ENCODE data around the gene RAB31. TPM values are rescaled to one million over a fixed set of nuclear protein-coding genes. Genes with fewer than 3 reads are reported as not detected.

RAB31 gene
- total and polyA plus RNA-seq, 10 donors, result 12.3 to 112 (median 72.6) TPM

DNA sequence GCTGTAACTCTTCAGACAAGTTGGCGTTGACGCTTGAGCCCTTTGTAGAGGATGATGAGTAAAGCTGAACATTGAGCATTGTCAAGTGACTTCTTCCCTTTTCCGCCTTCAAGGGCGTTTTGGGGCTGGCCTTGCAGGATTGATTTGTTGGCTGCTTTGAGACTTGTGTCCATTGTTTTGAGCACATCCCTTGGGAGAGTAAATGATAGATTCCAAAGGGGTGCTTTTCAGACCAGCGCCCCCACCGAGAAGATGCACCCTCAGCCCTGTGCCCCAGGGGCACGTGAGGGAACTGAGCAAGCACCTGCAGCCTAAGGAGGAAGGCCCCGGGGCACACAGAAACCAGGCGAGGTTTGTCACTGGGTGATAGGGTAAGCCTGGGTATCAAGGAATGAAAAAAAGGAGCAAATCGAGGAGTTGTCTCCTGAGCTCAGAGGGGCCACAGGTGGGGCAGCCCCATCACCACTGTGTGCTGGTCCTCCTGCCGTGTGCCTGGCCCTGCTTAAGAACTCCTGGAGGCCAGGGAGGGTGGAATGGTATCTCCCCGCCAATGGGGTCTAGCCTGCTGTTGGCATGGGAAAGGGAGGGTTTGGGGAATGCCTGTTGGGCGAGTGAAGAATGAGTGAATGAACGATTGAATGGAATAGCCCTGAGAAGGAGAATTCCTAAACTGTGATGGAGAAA lies 64.0 kb downstream of the RAB31 start:
- H3K27ac ChIP-seq, result peak overlapping the region in 7 of 8 donors; percentile 58 to 89 (median 79)
- peaks cover 0 to 79% (median 36%) of the 10 kb centered on the region in 6 donors for H3K4me1 ChIP-seq
- no peaks in the 10 kb centered on the region for H3K27me3 ChIP-seq (replicated peaks in 1 of 7)
- H3K9me3 ChIP-seq, result no peaks in the 10 kb centered on the region
- TF ChIP-seq POLR2AphosphoS5 (IDR thresholded peaks at IDR 0.05), result no peak
- TF ChIP-seq, protein P1, sequence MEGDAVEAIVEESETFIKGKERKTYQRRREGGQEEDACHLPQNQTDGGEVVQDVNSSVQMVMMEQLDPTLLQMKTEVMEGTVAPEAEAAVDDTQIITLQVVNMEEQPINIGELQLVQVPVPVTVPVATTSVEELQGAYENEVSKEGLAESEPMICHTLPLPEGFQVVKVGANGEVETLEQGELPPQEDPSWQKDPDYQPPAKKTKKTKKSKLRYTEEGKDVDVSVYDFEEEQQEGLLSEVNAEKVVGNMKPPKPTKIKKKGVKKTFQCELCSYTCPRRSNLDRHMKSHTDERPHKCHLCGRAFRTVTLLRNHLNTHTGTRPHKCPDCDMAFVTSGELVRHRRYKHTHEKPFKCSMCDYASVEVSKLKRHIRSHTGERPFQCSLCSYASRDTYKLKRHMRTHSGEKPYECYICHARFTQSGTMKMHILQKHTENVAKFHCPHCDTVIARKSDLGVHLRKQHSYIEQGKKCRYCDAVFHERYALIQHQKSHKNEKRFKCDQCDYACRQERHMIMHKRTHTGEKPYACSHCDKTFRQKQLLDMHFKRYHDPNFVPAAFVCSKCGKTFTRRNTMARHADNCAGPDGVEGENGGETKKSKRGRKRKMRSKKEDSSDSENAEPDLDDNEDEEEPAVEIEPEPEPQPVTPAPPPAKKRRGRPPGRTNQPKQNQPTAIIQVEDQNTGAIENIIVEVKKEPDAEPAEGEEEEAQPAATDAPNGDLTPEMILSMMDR (IDR thresholded peaks at IDR 0.05 in 8 of 11, conservative IDR thresholded peaks at IDR 0.05 in 3 of 11), result peak in 1 of 11 experiments; percentile 6
- no peak for TF ChIP-seq POLR2A (IDR thresholded peaks at IDR 0.05)
- H3K36me3 ChIP-seq, result peaks cover 0 to 19% (median 0%) of the 10 kb centered on the region in 6 donors
- intact Hi-C loops (cut with DNase I; ENCODE audit: low total_unique reads), result no loop called here
- 61 to 77% (median 71%) methylated on average over 14 of the region's 14 CpGs for WGBS, 5 donors
- DNase-seq, result no peak
- peak overlapping the region in 1 of 8 donors; percentile 46 for H3K4me3 ChIP-seq

DNA sequence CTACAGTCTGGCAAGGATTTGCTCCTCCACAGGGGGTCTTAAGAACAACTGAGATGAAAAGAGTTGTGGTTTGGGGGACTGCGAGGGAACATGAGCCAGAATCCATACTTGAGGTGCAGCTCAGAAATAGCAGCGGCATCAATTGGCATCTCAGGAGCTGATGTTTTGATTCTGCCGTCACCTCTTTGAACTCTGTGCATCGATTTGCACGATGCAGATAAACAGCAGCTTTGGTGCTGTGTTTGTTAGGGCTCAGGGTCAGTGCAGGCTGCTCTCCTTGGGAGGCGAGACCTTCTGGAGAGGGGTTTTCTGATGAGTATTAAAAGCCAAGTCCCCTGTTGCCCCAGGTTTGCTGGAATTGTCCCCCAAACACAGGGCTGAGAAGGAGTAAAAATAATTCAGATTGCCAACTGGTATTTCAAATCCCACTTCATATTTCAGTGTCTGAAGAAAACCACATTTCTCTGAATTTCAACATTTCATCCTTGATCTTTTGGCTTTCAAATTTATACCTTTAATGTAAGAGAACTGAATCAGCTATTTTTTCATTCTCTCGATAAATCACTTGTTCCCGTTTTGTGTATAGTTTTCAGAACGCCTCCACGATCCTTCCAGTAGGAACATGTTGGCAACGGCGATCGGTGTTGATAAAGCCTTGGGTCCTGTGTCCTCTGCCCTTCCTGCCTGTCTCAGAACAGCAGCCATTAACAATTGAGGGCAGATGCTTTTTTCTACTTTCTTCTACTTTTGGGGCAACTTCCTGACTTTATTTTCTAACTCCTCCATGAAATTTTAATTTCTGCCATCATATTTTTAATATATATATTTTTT lies 65.0 kb downstream of the RAB31 start:
- Histone ChIP-seq H3K4me1 (peaks cover 0 to 85% (median 36%) of the 10 kb centered on the region in 6 donors), H3K27me3 (replicated peaks in 1 of 7) (no peaks in the 10 kb centered on the region), H3K27ac (peak overlapping the region in 4 of 8 donors; percentile 75 to 89 (median 88)), H3K4me3 (no peak overlapping the region), H3K9me3 (no peaks in the 10 kb centered on the region), H3K36me3 (peaks cover 0 to 25% (median 0%) of the 10 kb centered on the region in 6 donors)
- WGBS, 5 donors, result 75 to 88% (median 83%) methylated on average over 13 of the region's 13 CpGs
- TF ChIP-seq POLR2AphosphoS5 (IDR thresholded peaks at IDR 0.05) (no peak), POLR2A (IDR thresholded peaks at IDR 0.05) (no peak)
- TF ChIP-seq, protein P1 (IDR thresholded peaks at IDR 0.05 in 8 of 11, conservative IDR thresholded peaks at IDR 0.05 in 3 of 11), result no peak
- DNase-seq, result no peak
- intact Hi-C loops (cut with DNase I; ENCODE audit: low total_unique reads), result no loop called here

DNA sequence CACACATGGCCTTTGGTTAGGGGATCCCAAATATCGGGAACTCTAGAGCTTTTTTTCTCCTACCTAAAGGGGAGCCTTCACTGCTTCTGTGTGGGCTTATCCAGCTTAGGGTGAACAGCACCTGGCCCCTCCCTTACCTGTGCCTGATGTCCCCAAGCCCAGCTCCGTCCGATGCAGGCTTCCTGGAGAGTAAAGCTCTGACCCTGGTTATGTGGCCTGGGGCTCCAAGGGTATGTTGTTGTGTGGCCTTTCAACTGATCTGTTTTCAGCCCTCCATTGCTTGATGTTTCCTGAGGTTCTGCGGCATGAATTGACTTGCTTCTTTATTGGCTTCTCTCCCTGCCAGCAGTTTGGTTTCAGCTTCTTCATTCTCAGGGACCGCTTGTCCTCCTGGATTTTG lies 66.0 kb downstream of the RAB31 start:
- TF ChIP-seq POLR2AphosphoS5 (IDR thresholded peaks at IDR 0.05) (no peak), POLR2A (IDR thresholded peaks at IDR 0.05) (no peak)
- TF ChIP-seq, protein P1 (IDR thresholded peaks at IDR 0.05 in 8 of 11, conservative IDR thresholded peaks at IDR 0.05 in 3 of 11), result no peak
- Histone ChIP-seq H3K4me1 (peaks cover 0 to 95% (median 37%) of the 10 kb centered on the region in 6 donors), H3K4me3 (no peak overlapping the region), H3K27me3 (replicated peaks in 1 of 7) (no peaks in the 10 kb centered on the region), H3K9me3 (no peaks in the 10 kb centered on the region), H3K27ac (peak overlapping the region in 6 of 8 donors; percentile 75 to 89 (median 83)), H3K36me3 (peaks cover 0 to 27% (median 0%) of the 10 kb centered on the region in 6 donors)
- WGBS, 5 donors, result 82 to 93% (median 89%) methylated on average over 5 of the region's 5 CpGs
- no peak for DNase-seq
- intact Hi-C loops (cut with DNase I; ENCODE audit: low total_unique reads), result no loop called here

DNA sequence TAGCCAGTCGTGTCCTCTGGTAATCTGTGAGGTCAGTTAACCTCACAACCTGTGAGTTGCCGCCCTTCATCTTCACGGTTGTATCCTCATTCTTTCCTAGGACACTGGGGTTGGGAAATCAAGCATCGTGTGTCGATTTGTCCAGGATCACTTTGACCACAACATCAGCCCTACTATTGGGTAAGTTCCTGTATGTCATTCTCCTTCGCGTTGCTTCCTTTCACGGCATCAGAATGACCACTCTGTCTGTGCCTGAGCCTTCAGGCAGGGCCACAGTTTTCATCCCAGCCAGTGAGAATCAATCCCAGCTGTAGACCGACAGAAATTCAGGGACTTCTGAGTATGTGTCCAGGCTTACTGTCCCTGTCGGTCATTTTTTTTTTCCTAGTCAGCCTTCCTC lies 67.1 kb downstream of the RAB31 start:
- Histone ChIP-seq H3K9me3 (no peaks in the 10 kb centered on the region), H3K27me3 (replicated peaks in 1 of 7) (no peaks in the 10 kb centered on the region), H3K36me3 (peaks cover 0 to 27% (median 0%) of the 10 kb centered on the region in 6 donors), H3K4me1 (peaks cover 0 to 95% (median 41%) of the 10 kb centered on the region in 6 donors), H3K4me3 (peak overlapping the region in 1 of 8 donors; percentile 43), H3K27ac (peak overlapping the region in 7 of 8 donors; percentile 16 to 89 (median 78))
- 40 to 74% (median 46%) methylated on average over 10 of the region's 10 CpGs for WGBS, 5 donors
- intact Hi-C loops (cut with DNase I; ENCODE audit: low total_unique reads), result no loop called here
- no peak for DNase-seq
- TF ChIP-seq POLR2A (IDR thresholded peaks at IDR 0.05), result no peak
- peak in 1 of 3 donors; percentile 87 for TF ChIP-seq POLR2AphosphoS5 (IDR thresholded peaks at IDR 0.05)
